ENCODE results near the gene SRSF11. TPM values are rescaled to one million over a fixed set of nuclear protein-coding genes. Genes with fewer than 3 reads are reported as not detected.

The SRSF11 gene
- total RNA-seq, 1 donor from 2014 or later: 281 TPM

- H3K79me2 ChIP-seq (ENCODE audit: low read depth): peaks cover 98% of the 10 kb centered on the region
- H3K9me3 Mint-ChIP-seq: no peaks in the 10 kb centered on the region
- peaks cover 28% of the 10 kb centered on the region for H3K4me1 Mint-ChIP-seq
- H3K9ac ChIP-seq: no peak overlapping the region
- peak overlapping the region; percentile 99 for H3K4me3 Mint-ChIP-seq
- H3K27ac ChIP-seq: no peak overlapping the region
- TF ChIP-seq EZH2 (IDR thresholded peaks at IDR 0.05) (no peak), EZH2phosphoT487 (IDR thresholded peaks at IDR 0.05) (no peak)
- TF ChIP-seq, protein P1, sequence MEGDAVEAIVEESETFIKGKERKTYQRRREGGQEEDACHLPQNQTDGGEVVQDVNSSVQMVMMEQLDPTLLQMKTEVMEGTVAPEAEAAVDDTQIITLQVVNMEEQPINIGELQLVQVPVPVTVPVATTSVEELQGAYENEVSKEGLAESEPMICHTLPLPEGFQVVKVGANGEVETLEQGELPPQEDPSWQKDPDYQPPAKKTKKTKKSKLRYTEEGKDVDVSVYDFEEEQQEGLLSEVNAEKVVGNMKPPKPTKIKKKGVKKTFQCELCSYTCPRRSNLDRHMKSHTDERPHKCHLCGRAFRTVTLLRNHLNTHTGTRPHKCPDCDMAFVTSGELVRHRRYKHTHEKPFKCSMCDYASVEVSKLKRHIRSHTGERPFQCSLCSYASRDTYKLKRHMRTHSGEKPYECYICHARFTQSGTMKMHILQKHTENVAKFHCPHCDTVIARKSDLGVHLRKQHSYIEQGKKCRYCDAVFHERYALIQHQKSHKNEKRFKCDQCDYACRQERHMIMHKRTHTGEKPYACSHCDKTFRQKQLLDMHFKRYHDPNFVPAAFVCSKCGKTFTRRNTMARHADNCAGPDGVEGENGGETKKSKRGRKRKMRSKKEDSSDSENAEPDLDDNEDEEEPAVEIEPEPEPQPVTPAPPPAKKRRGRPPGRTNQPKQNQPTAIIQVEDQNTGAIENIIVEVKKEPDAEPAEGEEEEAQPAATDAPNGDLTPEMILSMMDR (IDR thresholded peaks at IDR 0.05): no peak
- peaks cover 8% of the 10 kb centered on the region for H3K4me1 ChIP-seq
- no peak for DNase-seq (ENCODE audit: low spot score)
- H3K36me3 ChIP-seq: no peaks in the 10 kb centered on the region
- no peak overlapping the region for H3K27ac Mint-ChIP-seq
- no peaks in the 10 kb centered on the region for H3K36me3 Mint-ChIP-seq
- H2AFZ ChIP-seq (replicated peaks): no peak overlapping the region
- peaks cover 5% of the 10 kb centered on the region for H3F3A ChIP-seq (ENCODE audit: low read depth)
- H3K4me3 ChIP-seq: no peak overlapping the region
- no peak overlapping the region for H3K4me2 ChIP-seq
- H3K9me3 ChIP-seq (ENCODE audit: low read depth): no peaks in the 10 kb centered on the region
- no peaks in the 10 kb centered on the region for H3K27me3 ChIP-seq
- no peaks in the 10 kb centered on the region for H3K27me3 Mint-ChIP-seq (ENCODE audit: insufficient read depth, low read depth)
- peaks cover 7% of the 10 kb centered on the region for H4K20me1 ChIP-seq (ENCODE audit: low read depth)
Measured at GRCh38 chr1:70207492-70207891, 13.7 kb upstream of the SRSF11 start.

- H3K9me3 Mint-ChIP-seq: no peaks in the 10 kb centered on the region
- no peaks in the 10 kb centered on the region for H3K27me3 ChIP-seq
- H3K9me3 ChIP-seq (ENCODE audit: low read depth): no peaks in the 10 kb centered on the region
- no peak for DNase-seq (ENCODE audit: low spot score)
- H3K27me3 Mint-ChIP-seq (ENCODE audit: insufficient read depth, low read depth): no peaks in the 10 kb centered on the region
- H3K4me1 Mint-ChIP-seq: peaks cover 25% of the 10 kb centered on the region
- no peaks in the 10 kb centered on the region for H3K36me3 ChIP-seq
- H3F3A ChIP-seq (ENCODE audit: low read depth): peaks cover 5% of the 10 kb centered on the region
- no peak overlapping the region for H3K9ac ChIP-seq
- H3K4me3 ChIP-seq: no peak overlapping the region
- H3K36me3 Mint-ChIP-seq: no peaks in the 10 kb centered on the region
- H3K4me3 Mint-ChIP-seq: no peak overlapping the region
- H3K4me2 ChIP-seq: no peak overlapping the region
- TF ChIP-seq EZH2 (IDR thresholded peaks at IDR 0.05) (no peak), EZH2phosphoT487 (IDR thresholded peaks at IDR 0.05) (no peak)
- TF ChIP-seq, protein P1 (IDR thresholded peaks at IDR 0.05): no peak
- no peak overlapping the region for H3K27ac Mint-ChIP-seq
- H2AFZ ChIP-seq (replicated peaks): no peak overlapping the region
- peaks cover 8% of the 10 kb centered on the region for H3K4me1 ChIP-seq
- H3K79me2 ChIP-seq (ENCODE audit: low read depth): peaks cover 98% of the 10 kb centered on the region
- peaks cover 7% of the 10 kb centered on the region for H4K20me1 ChIP-seq (ENCODE audit: low read depth)
- H3K27ac ChIP-seq: no peak overlapping the region
Measured at GRCh38 chr1:70208292-70208691, 12.9 kb upstream of the SRSF11 start.

GRCh38 chr1:70210820-70211219 lies 10.4 kb upstream of the SRSF11 start:
- H3K4me1 ChIP-seq: no peaks in the 10 kb centered on the region
- Mint-ChIP-seq H3K36me3 (peaks cover 3% of the 10 kb centered on the region), H3K27me3 (ENCODE audit: insufficient read depth, low read depth) (no peaks in the 10 kb centered on the region), H3K9me3 (no peaks in the 10 kb centered on the region), H3K27ac (no peak overlapping the region), H3K4me3 (no peak overlapping the region), H3K4me1 (peaks cover 14% of the 10 kb centered on the region)
- no peaks in the 10 kb centered on the region for H3K9me3 ChIP-seq (ENCODE audit: low read depth)
- H3K27ac ChIP-seq: no peak overlapping the region
- peaks cover 100% of the 10 kb centered on the region for H3K79me2 ChIP-seq (ENCODE audit: low read depth)
- peaks cover 13% of the 10 kb centered on the region for H4K20me1 ChIP-seq (ENCODE audit: low read depth)
- no peak for DNase-seq (ENCODE audit: low spot score)
- no peak overlapping the region for H3K9ac ChIP-seq
- H3K4me3 ChIP-seq: no peak overlapping the region
- H3K27me3 ChIP-seq: no peaks in the 10 kb centered on the region
- H3K36me3 ChIP-seq: peaks cover 4% of the 10 kb centered on the region
- H2AFZ ChIP-seq (replicated peaks): no peak overlapping the region
- TF ChIP-seq EZH2phosphoT487 (IDR thresholded peaks at IDR 0.05) (no peak), EZH2 (IDR thresholded peaks at IDR 0.05) (no peak)
- TF ChIP-seq, protein P1 (IDR thresholded peaks at IDR 0.05): no peak
- peaks cover 3% of the 10 kb centered on the region for H3F3A ChIP-seq (ENCODE audit: low read depth)
- no peak overlapping the region for H3K4me2 ChIP-seq

Measured in neural progenitor cell (in vitro differentiated cells).